ENCODE results near the gene IL1R1.

- TF ChIP-seq POLR2A (IDR thresholded peaks at IDR 0.05; ENCODE audit: low read depth, low read length): no peak
- TF ChIP-seq POLR2AphosphoS5 (IDR thresholded peaks at IDR 0.05; ENCODE audit: low read depth, low read length): no peak
- TF ChIP-seq TAF1 (IDR thresholded peaks at IDR 0.05; ENCODE audit: low read depth, low read length): no peak
- no peak for TF ChIP-seq SPI1 (IDR thresholded peaks at IDR 0.05; ENCODE audit: low read depth, low read length)
- no peak for TF ChIP-seq PAX5 (IDR thresholded peaks at IDR 0.05; ENCODE audit: insufficient read depth, low read length, severe bottlenecking)
Observed at GRCh38 chr2:102226171-102226570, 83.6 kb downstream of the IL1R1 start.

All from GM12891 (cell line).